SU-DHL-6 (cell line): ENCODE data around the gene DHRS7B.

ENCODE experiments used
- H2AFZ ChIP-seq: fragments of 200-600 bp; sonication (generic); 2 replicates; pipeline ENCODE4 v1.6.1; 2014; ENCODE audit warnings: low read depth, mild to moderate bottlenecking, moderate library complexity, mixed read lengths, antibody characterized with exemption, low read length; ENCODE audit not compliant: severe bottlenecking
- H3F3A ChIP-seq: fragments of 200-600 bp; shearing (Covaris generic); 2 replicates; pipeline ENCODE4 v1.6.0; 2016; ENCODE audit warnings: antibody characterized with exemption, mild to moderate bottlenecking; ENCODE audit not compliant: insufficient read depth
- H3K27ac ChIP-seq: fragments of 200-600 bp; sonication (generic); 2 replicates; pipeline ENCODE4 v1.5.1; 2016; ENCODE audit warnings: low read depth, mild to moderate bottlenecking, low read length, moderate library complexity, mixed read lengths
- H3K27me3 ChIP-seq: fragments of 200-600 bp; sonication (generic), shearing (Covaris generic); 2 replicates; pipeline ENCODE4 v1.6.0; 2014; ENCODE audit warnings: mild to moderate bottlenecking, low read length
- H3K36me3 ChIP-seq: fragments of 200-600 bp; sonication (generic); 2 replicates; pipeline ENCODE4 v1.6.1; 2014; ENCODE audit warnings: mild to moderate bottlenecking, low read length, mixed read lengths
- H3K4me2 ChIP-seq: fragments of 300-600, 200-600 bp; shearing (Covaris generic), sonication (generic); 2 replicates; pipeline ENCODE4 v1.6.0; 2014; ENCODE audit warnings: low read length, low read depth, mild to moderate bottlenecking; ENCODE audit not compliant: poor library complexity, severe bottlenecking
- H3K4me3 ChIP-seq: fragments of 200-600 bp; sonication (generic); 2 replicates; pipeline ENCODE4 v1.5.1; 2014; ENCODE audit warnings: antibody characterized with exemption, low read length, mild to moderate bottlenecking, mixed read lengths; ENCODE audit not compliant: insufficient read depth, poor library complexity, severe bottlenecking
- H3K79me2 ChIP-seq: fragments of 200-600 bp; sonication (generic); 2 replicates; pipeline ENCODE4 v1.6.1; 2014; ENCODE audit warnings: mild to moderate bottlenecking, low read length, moderate library complexity; ENCODE audit not compliant: insufficient read depth
- H3K9ac ChIP-seq: fragments of 200-600 bp; sonication (generic); 2 replicates; pipeline ENCODE4 v1.7.0; 2014; ENCODE audit warnings: mild to moderate bottlenecking, low read length
- H3K9me2 ChIP-seq: fragments of 200-600 bp; sonication (generic); replicated peaks from 2 replicates; pipeline ENCODE4 v1.6.1; 2014; ENCODE audit warnings: low read length; ENCODE audit not compliant: insufficient read depth
- H3K9me3 ChIP-seq: fragments of 200-600 bp; sonication (generic); 2 replicates; pipeline ENCODE4 v1.6.1; 2014; ENCODE audit warnings: low read length, mixed read lengths; ENCODE audit not compliant: insufficient read depth
- H4K20me1 ChIP-seq: fragments of 200-600 bp; sonication (generic); 2 replicates; pipeline ENCODE4 v1.6.1; 2014; ENCODE audit warnings: low read depth, mild to moderate bottlenecking, antibody characterized with exemption, low read length, moderate library complexity, mixed read lengths
- EZH2phosphoT487 ChIP-seq: fragments of 200-600 bp; sonication (generic), shearing (Covaris generic); conservative IDR thresholded peaks from 2 replicates; pipeline ENCODE4 v1.6.1; 2018; ENCODE audit warnings: mild to moderate bottlenecking, antibody characterized with exemption, low read length, moderate library complexity, mixed read lengths
- TF ChIP-seq, protein P1 (sequence below): fragments of 200-600 bp; sonication (generic); IDR thresholded peaks from one replicate; pipeline ENCODE4 v1.5.1; 2017; ENCODE audit warnings: antibody characterized with exemption, mild to moderate bottlenecking, low read length, moderate library complexity; ENCODE audit not compliant: insufficient read depth, poor library complexity, severe bottlenecking

DHRS7B gene

DNA sequence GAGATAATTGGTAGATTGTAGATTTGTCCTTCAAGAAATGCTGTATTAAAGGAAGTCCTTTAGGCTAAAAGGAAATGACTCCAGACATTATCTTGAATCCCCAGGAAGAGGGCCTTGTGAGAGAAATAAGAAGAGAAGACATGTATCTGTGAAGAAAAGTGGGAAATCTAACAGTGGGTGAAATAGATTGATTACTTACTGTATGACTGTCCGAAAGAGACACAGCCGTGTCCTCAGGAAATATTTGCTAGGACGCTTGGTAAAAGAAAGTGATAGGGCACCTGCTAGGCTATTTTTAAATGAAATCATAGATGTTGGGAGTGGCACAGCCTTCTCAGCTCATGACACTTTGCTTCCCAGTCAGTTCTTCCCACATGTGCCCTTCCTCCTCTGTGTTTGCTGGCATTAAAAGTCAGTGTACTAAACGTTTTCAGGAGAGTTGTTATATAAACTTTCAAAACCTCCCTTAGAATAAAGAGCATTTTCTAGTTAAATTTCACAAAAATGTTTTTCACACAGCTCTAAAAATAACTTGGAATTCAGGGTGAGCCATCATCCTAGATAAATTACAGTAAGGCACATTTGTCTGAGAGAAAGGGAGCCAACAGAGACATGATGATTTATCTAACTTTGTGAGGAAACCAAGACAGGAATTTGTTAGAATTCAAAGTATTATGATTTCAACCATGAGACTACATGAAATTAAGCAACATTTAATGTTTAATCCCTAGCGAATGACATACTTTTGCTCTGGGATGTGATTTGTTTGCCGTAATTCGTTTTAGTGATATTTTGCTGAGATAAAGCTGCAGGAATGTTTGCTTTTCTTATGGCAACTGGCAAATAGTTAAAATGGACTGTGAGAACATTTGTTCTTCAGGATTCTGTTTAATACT lies 35.0 kb downstream of the DHRS7B start:
- Histone ChIP-seq H3K36me3 (no peaks in the 10 kb centered on the region), H3K4me3 (no peak overlapping the region), H3K4me2 (no peak overlapping the region), H3K27ac (no peak overlapping the region), H3K9ac (no peak overlapping the region), H2AFZ (no peak overlapping the region), H4K20me1 (no peaks in the 10 kb centered on the region), H3K79me2 (no peaks in the 10 kb centered on the region), H3K27me3 (no peaks in the 10 kb centered on the region), H3F3A (no peaks in the 10 kb centered on the region), H3K9me2 (no peaks in the 10 kb centered on the region), H3K9me3 (no peaks in the 10 kb centered on the region)
- TF ChIP-seq EZH2phosphoT487: no peak

DNA sequence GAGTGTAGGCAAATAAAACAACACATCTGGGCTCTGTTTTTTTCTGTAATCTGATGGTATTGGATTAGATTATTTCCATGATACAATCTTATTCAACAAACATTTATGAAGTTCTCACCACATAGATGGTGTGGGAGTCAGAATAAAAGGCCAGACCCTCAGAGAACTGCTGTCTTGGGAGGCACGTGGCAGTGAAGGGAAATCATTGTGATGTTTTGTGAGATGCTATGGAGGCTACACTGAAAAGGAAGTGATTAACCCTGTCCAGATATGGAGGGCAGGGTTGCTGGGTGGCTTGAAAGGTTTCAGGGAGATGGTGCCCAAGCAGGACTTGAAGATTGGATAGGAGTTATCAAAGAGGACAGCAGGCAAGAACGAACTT lies 35.6 kb downstream of the DHRS7B start:
- no peak overlapping the region for H3K4me3 ChIP-seq
- H3K4me2 ChIP-seq: no peak overlapping the region
- TF ChIP-seq, protein P1, sequence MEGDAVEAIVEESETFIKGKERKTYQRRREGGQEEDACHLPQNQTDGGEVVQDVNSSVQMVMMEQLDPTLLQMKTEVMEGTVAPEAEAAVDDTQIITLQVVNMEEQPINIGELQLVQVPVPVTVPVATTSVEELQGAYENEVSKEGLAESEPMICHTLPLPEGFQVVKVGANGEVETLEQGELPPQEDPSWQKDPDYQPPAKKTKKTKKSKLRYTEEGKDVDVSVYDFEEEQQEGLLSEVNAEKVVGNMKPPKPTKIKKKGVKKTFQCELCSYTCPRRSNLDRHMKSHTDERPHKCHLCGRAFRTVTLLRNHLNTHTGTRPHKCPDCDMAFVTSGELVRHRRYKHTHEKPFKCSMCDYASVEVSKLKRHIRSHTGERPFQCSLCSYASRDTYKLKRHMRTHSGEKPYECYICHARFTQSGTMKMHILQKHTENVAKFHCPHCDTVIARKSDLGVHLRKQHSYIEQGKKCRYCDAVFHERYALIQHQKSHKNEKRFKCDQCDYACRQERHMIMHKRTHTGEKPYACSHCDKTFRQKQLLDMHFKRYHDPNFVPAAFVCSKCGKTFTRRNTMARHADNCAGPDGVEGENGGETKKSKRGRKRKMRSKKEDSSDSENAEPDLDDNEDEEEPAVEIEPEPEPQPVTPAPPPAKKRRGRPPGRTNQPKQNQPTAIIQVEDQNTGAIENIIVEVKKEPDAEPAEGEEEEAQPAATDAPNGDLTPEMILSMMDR: no peak
- TF ChIP-seq EZH2phosphoT487: no peak
- no peak overlapping the region for H3K9ac ChIP-seq
- no peaks in the 10 kb centered on the region for H3F3A ChIP-seq
- H3K79me2 ChIP-seq: no peaks in the 10 kb centered on the region
- H3K9me2 ChIP-seq: no peaks in the 10 kb centered on the region
- H3K27ac ChIP-seq: no peak overlapping the region
- no peak overlapping the region for H2AFZ ChIP-seq
- no peaks in the 10 kb centered on the region for H4K20me1 ChIP-seq
- H3K9me3 ChIP-seq: no peaks in the 10 kb centered on the region
- no peaks in the 10 kb centered on the region for H3K27me3 ChIP-seq
- H3K36me3 ChIP-seq: no peaks in the 10 kb centered on the region

DNA sequence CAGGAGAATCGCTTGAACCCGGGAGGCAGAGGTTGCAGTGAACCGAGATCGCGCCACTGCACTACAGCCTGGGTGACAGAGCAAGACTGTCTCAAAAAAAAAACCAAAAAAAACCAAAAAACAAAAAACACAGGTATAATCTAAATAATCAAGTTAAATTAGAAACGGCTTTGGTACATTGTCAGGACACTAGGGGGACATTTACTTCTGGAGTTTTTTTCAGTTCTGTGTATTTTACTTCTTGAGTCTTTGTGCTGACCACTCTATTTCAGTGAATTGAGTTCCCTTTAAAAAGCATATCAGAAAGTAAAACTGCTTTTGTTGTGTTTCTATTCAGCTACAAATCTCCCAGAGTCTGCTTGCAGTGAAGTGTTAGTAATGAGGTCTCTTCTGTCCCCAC lies 36.3 kb downstream of the DHRS7B start:
- H3K79me2 ChIP-seq: no peaks in the 10 kb centered on the region
- H3K4me2 ChIP-seq: no peak overlapping the region
- no peak overlapping the region for H3K27ac ChIP-seq
- no peaks in the 10 kb centered on the region for H3K36me3 ChIP-seq
- no peaks in the 10 kb centered on the region for H4K20me1 ChIP-seq
- no peak for TF ChIP-seq EZH2phosphoT487
- TF ChIP-seq, protein P1: no peak
- no peak overlapping the region for H3K9ac ChIP-seq
- H3F3A ChIP-seq: no peaks in the 10 kb centered on the region
- no peak overlapping the region for H3K4me3 ChIP-seq
- H3K9me3 ChIP-seq: no peaks in the 10 kb centered on the region
- no peak overlapping the region for H2AFZ ChIP-seq
- H3K27me3 ChIP-seq: no peaks in the 10 kb centered on the region
- no peaks in the 10 kb centered on the region for H3K9me2 ChIP-seq

DNA sequence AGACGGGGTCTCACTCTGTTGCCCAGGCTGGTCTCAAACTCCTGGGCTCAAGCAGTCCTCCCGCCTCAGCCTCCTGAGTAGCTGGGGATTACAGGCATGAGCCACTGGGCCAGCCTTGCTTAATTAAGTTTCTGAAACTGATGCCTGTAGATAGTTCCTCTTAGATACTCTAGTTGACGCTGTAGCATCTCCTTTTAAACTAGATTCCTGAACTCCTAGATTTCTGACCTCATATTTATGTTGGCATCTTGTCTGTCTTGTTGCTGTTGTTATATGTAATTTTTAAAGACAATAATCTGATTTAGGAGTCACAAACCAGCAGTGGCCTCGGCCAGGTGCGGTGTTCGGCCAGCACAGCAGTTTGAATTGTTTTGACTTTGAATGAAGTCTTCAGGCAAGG lies 37.5 kb downstream of the DHRS7B start:
- Histone ChIP-seq H3K9me2 (no peaks in the 10 kb centered on the region), H3K27me3 (no peaks in the 10 kb centered on the region), H3K4me3 (no peak overlapping the region), H3K27ac (no peak overlapping the region), H3F3A (no peaks in the 10 kb centered on the region), H2AFZ (no peak overlapping the region), H3K79me2 (no peaks in the 10 kb centered on the region), H3K36me3 (no peaks in the 10 kb centered on the region), H3K9me3 (no peaks in the 10 kb centered on the region), H3K4me2 (no peak overlapping the region), H4K20me1 (no peaks in the 10 kb centered on the region), H3K9ac (no peak overlapping the region)
- TF ChIP-seq EZH2phosphoT487: no peak
- TF ChIP-seq, protein P1: no peak
